ENCODE data around the gene PRKN.

PRKN gene

DNA sequence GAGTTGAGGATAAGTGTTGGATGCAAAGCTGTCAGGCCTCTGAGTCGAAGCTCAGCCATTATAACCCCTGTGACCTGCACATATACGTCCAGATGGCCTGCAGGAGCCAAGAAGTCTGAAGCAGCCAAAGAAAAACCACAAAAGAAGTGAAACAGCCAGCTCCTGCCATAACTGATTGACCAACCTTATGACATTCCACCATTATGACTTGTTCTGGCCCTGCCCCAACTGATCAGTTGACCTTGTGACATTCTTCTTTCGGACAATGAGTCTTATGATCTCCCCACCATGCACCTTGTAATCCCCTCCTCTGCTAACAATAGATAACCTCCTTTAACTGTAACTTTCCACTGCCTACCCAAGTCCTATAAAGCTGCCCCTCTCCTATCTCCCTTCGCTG is 1320.0 kb downstream of the PRKN start:
- no peak for DNase-seq (ENCODE audit: low spot score)
- Histone ChIP-seq H3K9me3 (ENCODE audit: severe bottlenecking) (no peaks in the 10 kb centered on the region), H3K27me3 (ENCODE audit: insufficient read depth, poor library complexity, severe bottlenecking) (no peaks in the 10 kb centered on the region), H3K27ac (ENCODE audit: poor library complexity, severe bottlenecking) (peak overlapping the region; percentile 91), H3K4me1 (ENCODE audit: insufficient read depth, poor library complexity, severe bottlenecking) (peaks cover 24% of the 10 kb centered on the region), H3K36me3 (ENCODE audit: low read depth) (no peaks in the 10 kb centered on the region), H3K4me3 (ENCODE audit: severe bottlenecking) (no peak overlapping the region)
- ATAC-seq (ENCODE audit: low read depth): no peak
- no peak for TF ChIP-seq CTCF (IDR thresholded peaks at IDR 0.05; ENCODE audit: poor library complexity, severe bottlenecking)

- ATAC-seq (ENCODE audit: low read depth): peak; percentile 19; the same call in 2 of the 3 replicates
- Histone ChIP-seq H3K9me3 (ENCODE audit: severe bottlenecking) (no peaks in the 10 kb centered on the region), H3K4me1 (ENCODE audit: insufficient read depth, poor library complexity, severe bottlenecking) (peaks cover 24% of the 10 kb centered on the region), H3K4me3 (ENCODE audit: severe bottlenecking) (no peak overlapping the region), H3K36me3 (ENCODE audit: low read depth) (no peaks in the 10 kb centered on the region), H3K27ac (ENCODE audit: poor library complexity, severe bottlenecking) (peak overlapping the region; percentile 91), H3K27me3 (ENCODE audit: insufficient read depth, poor library complexity, severe bottlenecking) (no peaks in the 10 kb centered on the region)
- TF ChIP-seq CTCF (IDR thresholded peaks at IDR 0.05; ENCODE audit: poor library complexity, severe bottlenecking): no peak
- DNase-seq (ENCODE audit: low spot score): no peak
These were observed 1320.5 kb downstream of the PRKN start for GRCh38 chr6:161407115-161407514.

DNA sequence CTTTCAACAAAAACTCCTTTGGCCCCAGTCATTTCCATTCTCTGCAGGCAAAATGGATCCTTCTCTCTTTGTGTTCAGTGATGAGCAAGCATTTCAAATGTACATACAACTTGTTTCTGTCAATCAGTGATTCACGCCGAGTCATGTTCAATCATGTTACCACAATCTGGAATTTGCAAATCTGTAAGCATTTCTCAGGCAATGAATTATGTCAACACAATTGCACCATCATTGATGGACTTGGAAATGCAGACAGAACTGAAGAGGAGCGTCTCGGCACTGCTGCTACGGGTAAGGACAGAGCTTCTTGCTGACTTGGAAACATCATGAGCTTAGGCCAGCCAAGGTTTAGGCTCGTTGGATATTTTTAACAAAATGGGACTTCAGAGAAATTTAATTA is 1320.9 kb downstream of the PRKN start:
- peak; percentile 88 for ATAC-seq (ENCODE audit: low read depth)
- Histone ChIP-seq H3K4me1 (ENCODE audit: insufficient read depth, poor library complexity, severe bottlenecking) (peaks cover 24% of the 10 kb centered on the region), H3K27ac (ENCODE audit: poor library complexity, severe bottlenecking) (peak overlapping the region; percentile 91), H3K36me3 (ENCODE audit: low read depth) (no peaks in the 10 kb centered on the region), H3K9me3 (ENCODE audit: severe bottlenecking) (no peaks in the 10 kb centered on the region), H3K4me3 (ENCODE audit: severe bottlenecking) (no peak overlapping the region), H3K27me3 (ENCODE audit: insufficient read depth, poor library complexity, severe bottlenecking) (no peaks in the 10 kb centered on the region)
- no peak for DNase-seq (ENCODE audit: low spot score)
- no peak for TF ChIP-seq CTCF (IDR thresholded peaks at IDR 0.05; ENCODE audit: poor library complexity, severe bottlenecking)

DNA sequence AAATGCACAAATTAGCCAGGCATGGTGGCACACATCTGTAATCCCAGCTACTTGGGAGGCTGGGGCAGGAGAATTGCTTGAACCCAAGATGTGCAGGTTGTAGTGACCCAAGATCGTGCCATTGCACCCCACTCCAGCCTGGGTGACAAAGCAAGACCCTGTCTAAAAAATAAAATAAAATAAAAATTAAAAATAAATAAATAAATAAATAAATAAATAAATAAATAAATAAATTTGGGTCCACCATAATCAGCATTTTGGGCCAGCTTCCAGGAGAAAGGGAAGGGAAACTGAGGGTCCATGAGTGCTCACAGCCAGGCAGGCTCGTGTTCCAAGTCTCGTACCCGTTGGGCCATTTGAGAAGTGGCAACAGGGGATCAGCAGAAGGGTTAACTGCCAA is 1322.1 kb downstream of the PRKN start:
- ATAC-seq (ENCODE audit: low read depth): no peak
- TF ChIP-seq CTCF (IDR thresholded peaks at IDR 0.05; ENCODE audit: poor library complexity, severe bottlenecking): no peak

GRCh38 chr6:161403717-161404116 is 1323.8 kb downstream of the PRKN start:
- ATAC-seq (ENCODE audit: low read depth) (no peak), DNase-seq (ENCODE audit: low spot score) (no peak)
- no peaks in the 10 kb centered on the region for H3K36me3 ChIP-seq (ENCODE audit: low read depth)
- no peak for TF ChIP-seq CTCF (IDR thresholded peaks at IDR 0.05; ENCODE audit: poor library complexity, severe bottlenecking)
- H3K9me3 ChIP-seq (ENCODE audit: severe bottlenecking): no peaks in the 10 kb centered on the region
- H3K4me3 ChIP-seq (ENCODE audit: severe bottlenecking): no peak overlapping the region
- no peak overlapping the region for H3K27ac ChIP-seq (ENCODE audit: poor library complexity, severe bottlenecking)
- no peaks in the 10 kb centered on the region for H3K27me3 ChIP-seq (ENCODE audit: insufficient read depth, poor library complexity, severe bottlenecking)
- peaks cover 24% of the 10 kb centered on the region for H3K4me1 ChIP-seq (ENCODE audit: insufficient read depth, poor library complexity, severe bottlenecking)

More for the DNA sequence above, 1322.1 kb downstream of the PRKN start:
- H3K27me3 ChIP-seq (ENCODE audit: insufficient read depth, poor library complexity, severe bottlenecking): no peaks in the 10 kb centered on the region
- peaks cover 24% of the 10 kb centered on the region for H3K4me1 ChIP-seq (ENCODE audit: insufficient read depth, poor library complexity, severe bottlenecking)
- no peaks in the 10 kb centered on the region for H3K9me3 ChIP-seq (ENCODE audit: severe bottlenecking)
- H3K27ac ChIP-seq (ENCODE audit: poor library complexity, severe bottlenecking): peak overlapping the region; percentile 91
- no peak for DNase-seq (ENCODE audit: low spot score)
- H3K36me3 ChIP-seq (ENCODE audit: low read depth): no peaks in the 10 kb centered on the region
- no peak overlapping the region for H3K4me3 ChIP-seq (ENCODE audit: severe bottlenecking)
